C1 segment of cervical spinal cord (tissue), 14 donors: ENCODE measurements around the gene KRT6B.
"Not testable (repeated sequence)": the region's sequence is repeated elsewhere in the genome, so short reads cannot be mapped to it uniquely, and the experiment has no call there.

Experiments
- DNase-seq, 14 donors: peaks; one replicate each; lab custom pipeline; 2025; lab: John Stamatoyannopoulos, UW

KRT6B gene

DNA sequence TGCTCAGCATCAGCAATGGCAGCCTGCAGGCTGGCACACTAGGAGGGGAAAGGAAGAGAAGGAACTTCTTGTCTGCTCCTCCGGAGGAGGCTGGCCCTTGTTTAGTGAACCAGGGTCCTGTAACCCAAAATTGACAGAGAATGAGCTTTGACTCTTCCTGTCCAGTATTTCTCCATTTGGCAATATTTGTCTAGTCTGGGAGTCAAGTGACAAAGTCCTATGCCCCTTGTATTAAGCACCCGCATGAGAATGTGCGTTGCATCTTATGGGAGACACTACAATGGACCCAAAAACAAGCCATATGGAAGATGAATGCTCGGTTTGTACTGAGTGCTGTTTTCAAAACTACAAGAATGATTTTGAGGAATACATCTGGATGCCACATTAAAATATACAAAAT, 17.9 kb upstream of the KRT6B start:
- no peak for DNase-seq

GRCh38 chr12:52464897-52465296, 13.0 kb upstream of the KRT6B start:
- DNase-seq: no peak

DNA sequence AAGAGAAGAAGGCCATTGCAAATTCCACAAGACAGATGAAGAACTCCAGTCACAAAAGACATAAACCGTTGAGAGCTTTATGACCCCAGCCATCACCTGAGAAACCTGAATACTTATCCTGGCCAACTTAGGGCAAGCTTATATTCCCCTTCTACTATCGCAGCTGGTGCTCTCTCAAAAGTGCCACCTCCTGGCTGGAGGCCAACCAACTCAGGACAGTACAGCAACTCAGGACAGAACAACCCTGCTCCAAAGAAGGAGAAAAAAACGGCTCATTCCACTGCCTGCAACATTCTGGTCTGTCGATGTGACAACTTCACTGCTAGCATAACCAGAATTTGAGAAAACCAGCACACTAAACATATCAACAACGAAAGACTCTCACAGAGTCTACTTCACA, 9.7 kb upstream of the KRT6B start:
- DNase-seq: no peak

DNA sequence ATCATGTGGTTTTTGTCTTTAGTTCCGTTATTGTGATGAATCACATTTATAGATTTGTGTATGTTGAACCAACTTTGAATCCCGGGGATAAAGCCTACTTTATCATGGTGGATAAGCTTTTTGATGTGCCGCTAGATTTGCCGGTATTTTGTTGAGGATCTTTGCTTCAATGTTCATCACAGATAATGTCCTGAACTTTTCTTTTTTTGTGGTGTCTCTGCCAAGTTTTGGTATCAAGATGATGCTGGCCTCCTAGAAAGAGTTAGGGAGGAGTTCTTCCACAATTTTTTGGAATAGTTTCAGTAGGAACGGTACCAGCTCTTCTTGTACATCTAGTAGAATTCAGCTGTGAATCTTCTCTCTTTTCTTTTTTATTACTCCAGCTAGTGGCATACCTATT, 6.9 kb upstream of the KRT6B start:
- DNase-seq: no peak

DNA sequence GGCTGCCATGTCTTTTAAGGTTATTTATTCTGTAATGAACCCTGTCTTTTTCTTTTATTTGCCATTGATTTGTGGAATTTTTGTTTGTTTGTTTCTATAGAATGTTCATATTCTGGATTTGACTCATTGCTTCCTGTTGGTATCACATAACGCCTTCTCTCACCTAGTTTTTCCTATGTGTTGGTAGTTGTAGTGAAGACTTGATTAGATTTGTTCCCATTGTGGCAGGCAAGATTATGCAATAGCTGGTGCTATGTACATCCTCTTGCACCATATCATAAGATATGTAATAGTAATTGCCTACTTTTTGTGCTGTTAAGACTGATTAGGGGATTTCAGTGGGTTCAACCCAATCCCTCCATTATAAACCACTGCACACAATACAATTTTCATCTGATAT, 3.9 kb upstream of the KRT6B start:
- DNase-seq: no peak

GRCh38 chr12:52454411-52455201, 2.7 kb upstream of the KRT6B start:
- DNase-seq: peak in 3 of 14 donors; percentile 3 to 10 (median 4)

- no peak for DNase-seq
Observed at GRCh38 chr12:52448228-52448627, 3.7 kb downstream of the KRT6B start.

GRCh38 chr12:52447196-52447595, 4.8 kb downstream of the KRT6B start:
- DNase-seq: not testable (repeated sequence)

DNA sequence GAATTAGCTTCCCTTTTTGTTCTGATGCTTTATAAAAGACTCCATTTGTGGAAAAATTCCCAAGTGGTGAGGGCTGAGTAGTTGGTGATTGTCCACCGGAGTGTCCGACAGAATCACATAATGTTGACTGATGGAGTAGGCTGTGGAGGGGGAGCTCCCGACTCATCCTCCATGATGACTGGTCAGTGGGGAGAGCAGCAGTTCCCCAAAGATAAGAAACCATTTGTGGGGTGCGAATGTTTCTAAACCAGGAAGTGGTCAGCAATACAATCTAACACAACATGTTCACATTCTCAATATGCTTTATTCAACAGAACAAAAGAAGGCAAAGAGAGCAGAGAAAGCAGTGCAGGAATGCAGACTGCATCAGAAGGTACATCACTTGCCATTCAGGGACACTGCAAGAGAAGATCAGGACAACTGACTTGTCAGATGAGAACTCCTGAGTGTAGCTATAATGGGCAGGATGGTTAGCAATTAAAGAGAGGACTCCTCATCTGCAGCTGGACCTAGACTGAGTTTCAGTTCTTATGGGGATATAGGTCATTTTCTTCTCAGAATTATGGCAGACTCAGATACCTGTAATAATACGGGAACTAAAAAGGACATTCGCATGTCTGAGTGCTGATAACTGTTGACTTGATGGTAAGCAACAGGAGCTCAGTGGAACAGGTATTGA, 5.4 kb downstream of the KRT6B start:
- no peak for DNase-seq

GRCh38 chr12:52445876-52446275, 6.1 kb downstream of the KRT6B start:
- DNase-seq: no peak

DNA sequence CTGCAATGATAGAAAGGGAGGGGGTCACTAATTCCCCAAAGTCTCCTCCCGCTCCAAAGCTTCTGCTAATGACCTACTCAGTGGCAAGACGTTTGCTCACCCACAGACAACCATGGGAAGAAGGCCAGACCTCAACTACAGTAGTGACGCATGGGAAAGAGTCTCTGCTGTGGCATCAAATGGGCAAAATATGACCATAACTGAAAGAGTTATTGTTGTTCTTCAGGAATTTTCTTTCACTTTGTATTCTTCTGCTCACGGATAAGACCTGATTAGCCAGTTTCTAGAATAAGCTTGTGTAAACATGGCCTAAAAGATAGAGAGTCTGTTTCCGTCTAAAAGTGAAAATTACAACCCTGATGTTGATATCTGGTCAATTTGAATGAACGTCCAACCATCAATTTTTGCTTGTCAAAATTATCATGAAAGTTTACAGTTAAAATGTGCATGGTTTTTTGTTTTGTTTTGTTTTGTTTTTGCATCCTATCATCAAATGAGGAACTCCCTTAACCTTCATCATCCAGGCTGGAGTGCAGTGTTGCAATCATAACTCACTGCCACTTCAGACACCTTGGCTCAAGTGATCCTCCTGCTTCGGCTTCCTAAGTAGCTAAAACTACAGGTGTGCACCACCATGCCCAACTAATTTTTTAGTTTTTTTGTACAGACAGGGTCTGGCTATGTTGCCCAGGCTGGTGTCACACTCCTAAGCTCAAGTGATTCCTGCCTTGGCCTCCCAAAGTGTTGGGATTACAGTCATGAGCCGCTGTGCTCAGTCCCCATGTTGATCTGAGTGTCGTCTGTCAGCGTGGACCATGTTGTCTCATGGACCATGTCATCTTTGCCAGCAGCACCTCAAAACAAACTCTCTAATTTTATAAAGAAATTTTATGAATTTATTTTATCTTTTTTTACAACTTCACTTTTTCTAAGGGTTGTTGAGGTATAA, 7.0 kb downstream of the KRT6B start:
- DNase-seq: no peak

GRCh38 chr12:52443966-52444365, 8.0 kb downstream of the KRT6B start:
- no peak for DNase-seq

DNA sequence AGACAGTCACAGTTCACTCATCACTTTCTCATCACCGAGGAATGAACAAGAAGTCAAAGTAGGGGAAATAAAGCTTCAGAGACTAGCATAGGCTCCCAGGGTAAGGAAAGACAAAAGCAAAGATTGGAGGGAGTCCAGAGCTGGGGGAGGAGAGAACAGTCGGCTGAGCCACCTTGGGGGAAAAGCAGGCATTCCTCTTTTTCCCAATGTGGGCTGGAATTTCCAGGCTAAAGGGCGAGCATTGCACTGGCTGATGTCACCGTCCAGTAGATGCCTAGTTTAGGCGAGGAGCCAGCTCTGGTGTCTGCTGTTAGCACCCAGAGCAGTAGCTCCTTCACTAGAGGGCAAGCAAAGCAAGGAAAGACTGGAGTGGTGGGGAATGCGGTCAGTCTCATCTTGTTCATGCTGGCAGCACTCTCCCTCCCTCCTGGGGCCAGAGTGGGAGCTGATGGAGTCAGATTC, 9.3 kb downstream of the KRT6B start:
- DNase-seq: no peak

GRCh38 chr12:52441320-52441911, 10.5 kb downstream of the KRT6B start:
- DNase-seq: no peak

- no peak for DNase-seq
Observed at GRCh38 chr12:52440821-52441319, 11.1 kb downstream of the KRT6B start.

DNA sequence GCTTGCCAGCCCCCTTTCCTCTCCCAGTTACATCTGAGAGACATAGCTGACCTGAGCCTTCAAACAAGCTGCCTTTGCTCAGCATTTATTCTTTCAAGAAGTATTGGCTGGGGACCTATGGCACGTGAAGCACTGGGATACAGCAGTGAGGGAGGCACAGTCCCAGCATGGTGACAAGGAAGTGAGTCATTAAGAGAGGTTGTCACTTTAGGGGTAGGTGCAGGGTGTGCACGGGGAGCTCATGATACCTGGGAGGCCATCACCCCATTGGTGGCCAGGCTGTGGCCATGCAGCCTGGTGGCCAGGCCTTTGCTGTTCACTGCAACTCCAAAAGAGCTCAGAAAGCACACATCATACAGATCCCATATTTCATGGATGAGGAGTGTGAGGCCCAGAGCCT, 12.1 kb downstream of the KRT6B start:
- no peak for DNase-seq

DNA sequence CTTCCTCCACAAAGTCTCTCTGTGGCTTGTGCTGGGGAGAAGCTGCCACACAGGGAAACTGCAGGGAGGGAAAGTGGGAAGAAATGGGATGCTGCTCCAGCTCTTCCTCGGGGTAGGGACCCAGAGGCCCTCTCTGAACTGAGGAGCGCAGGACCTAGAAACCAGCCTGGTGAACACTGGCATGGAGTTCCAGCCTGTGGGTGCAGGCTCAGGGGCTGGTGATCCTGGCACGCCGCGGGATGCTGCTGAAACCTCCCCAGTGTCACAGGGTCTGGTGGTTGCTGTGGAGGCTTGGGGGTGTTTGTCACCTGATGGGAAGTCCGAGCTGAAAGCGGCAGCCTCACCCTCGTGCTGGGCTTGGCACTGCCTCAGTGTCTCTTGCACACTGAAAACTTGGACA, 12.5 kb downstream of the KRT6B start:
- DNase-seq: no peak

DNA sequence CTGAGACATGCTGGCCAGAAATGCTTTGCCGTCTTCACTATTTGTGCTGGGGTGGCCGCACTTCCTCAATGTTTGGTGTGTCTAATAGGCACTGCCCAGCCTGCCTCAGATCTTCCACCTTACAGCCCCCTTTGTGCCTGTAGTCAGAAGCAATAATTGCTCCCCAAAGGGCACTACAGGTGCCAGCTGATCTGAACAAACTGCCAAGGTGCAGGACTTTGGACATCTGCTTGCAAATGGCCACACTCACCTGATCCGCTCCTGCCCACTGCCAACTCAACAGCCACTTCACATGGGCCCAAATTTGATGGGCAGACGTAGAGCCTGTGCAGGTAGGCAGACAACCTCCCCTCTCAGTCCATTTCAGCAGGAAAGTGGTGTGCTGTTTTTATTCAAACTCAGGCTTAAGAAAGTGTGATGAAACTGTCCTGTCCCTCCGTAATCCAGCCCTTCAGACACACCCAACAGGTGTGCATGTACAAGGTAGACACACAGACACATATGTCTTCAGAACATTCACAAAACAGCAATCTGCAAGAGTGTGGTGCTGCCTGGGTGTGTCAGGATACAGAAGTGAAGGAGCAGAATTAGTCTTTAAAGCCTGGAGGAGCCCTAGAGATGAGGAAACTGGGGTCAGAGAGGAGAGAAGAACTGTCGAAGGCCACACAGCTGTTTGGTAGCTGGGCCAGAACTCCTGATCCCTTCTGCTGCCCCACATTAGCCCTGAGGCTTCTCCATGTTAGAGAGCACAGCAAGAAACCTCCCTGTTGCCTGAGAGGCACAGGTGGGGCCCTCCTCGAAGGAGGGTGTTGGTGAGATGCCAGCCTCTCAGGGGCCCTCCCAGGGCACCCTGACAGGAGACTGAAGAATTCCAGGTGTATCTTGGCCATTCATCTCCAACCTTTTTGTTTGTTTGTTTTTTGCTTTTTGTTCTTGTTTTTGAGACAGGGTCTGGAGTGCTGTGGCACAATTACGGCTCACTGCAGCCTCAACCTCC, 13.3 kb downstream of the KRT6B start:
- DNase-seq: no peak

DNA sequence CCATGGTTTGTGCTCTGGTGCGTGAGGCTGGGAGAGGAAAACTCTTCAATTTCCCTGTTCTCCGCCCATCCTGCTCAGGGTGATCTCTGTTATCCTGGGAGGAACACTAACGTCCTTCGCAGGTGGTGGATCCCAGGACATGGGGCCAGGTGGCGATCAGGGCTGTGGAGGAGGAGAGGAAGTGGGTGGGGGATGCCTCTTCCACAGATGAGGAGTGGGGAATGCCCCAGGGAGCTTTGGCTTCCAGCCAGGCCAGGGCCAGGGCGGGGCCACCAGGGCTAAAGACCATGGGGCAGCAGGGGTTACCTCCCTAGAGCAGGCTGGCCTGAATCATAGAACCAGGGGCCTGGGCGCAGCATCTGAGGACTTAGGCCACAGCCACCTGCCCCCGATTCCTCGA, 14.4 kb downstream of the KRT6B start:
- DNase-seq: no peak

DNA sequence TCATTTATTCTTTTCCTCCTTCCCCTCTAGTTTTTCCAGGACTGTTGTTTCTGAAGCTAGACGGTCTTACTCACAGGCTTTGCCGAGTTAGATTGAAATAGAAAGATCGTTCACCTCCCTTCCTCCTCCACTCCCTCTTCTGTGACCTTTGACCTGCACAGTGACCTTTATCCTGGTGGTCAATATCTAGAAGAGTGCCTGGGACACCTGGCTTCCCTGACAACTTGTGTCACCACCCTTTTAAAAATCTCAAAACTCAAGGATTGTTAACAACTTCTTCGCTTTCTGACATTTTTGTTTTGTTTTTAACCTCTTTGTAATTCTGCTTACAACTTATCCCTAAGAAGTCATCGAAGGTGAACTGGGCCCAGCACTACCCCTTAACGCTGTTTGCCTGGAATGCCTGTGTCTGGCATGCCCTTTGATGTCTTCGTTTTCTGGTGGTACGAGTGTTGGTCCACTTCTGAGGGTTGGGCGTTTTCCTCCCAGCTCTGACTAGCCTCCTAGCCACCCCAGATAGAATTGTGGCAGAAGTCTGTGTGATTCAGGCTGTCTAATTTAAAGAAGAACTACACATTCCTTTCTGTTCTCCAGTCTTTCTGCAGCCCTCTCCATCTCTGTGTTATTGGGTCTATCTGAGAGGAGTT, 15.0 kb downstream of the KRT6B start:
- no peak for DNase-seq
